Vagina (tissue), 2 donors: Measurements from ENCODE around the gene AXIN1. TPM values are rescaled to one million over a fixed set of nuclear protein-coding genes. Genes with fewer than 3 reads are reported as not detected.

Experiments used
- DNase-seq, 2 donors: peaks; one replicate each; pipeline ENCODE4 v3.0.0-alpha.2; 2017; ENCODE audit errors: extremely low spot score in 2 of 2
- H3K27ac ChIP-seq: fragments of 200-600 bp; sonication (generic); one replicate; pipeline ENCODE4 v1.5.1; 2019
- H3K27me3 ChIP-seq: fragments of 200-600 bp; sonication (generic); one replicate; pipeline ENCODE4 v1.5.1; 2019
- H3K36me3 ChIP-seq, 2 donors: fragments of 200-600 bp; sonication (generic); one replicate each; pipeline ENCODE4 v1.5.1; 2017 to 2019
- H3K4me1 ChIP-seq: fragments of 200-600 bp; sonication (generic); one replicate; pipeline ENCODE4 v1.5.1; 2019
- H3K4me3 ChIP-seq, 2 donors: fragments of 200-600 bp; sonication (generic); 1 replicate in 1 of 2; 2 replicates in 1 of 2; pipeline ENCODE4 v1.5.1; 2016 to 2019
- H3K9me3 ChIP-seq: fragments of 200-600 bp; sonication (generic); one replicate; pipeline ENCODE4 v1.5.1; 2019
- CTCF ChIP-seq, 3 experiments: fragments of 450-650 bp in 2 of 3; fragments of 200-600 bp in 1 of 3; sonication (generic) in 1 of 3; IDR thresholded peaks; one replicate each; pipeline ENCODE4 v1.5.1; 2017 to 2019; ENCODE audit warnings: antibody characterized with exemption in 3 of 3, mild to moderate bottlenecking in 2 of 3, moderate library complexity in 2 of 3
- POLR2A ChIP-seq, 2 donors: fragments of 450-650 bp; IDR thresholded peaks; one replicate each; pipeline ENCODE4 v1.6.1; 2017; ENCODE audit warnings: antibody characterized with exemption in 2 of 2, mild to moderate bottlenecking in 2 of 2, moderate library complexity in 2 of 2
- POLR2AphosphoS5 ChIP-seq, 2 donors: sonication (generic); formaldehyde crosslinking; IDR thresholded peaks; one replicate each; pipeline ENCODE4 v1.9.0; 2017; ENCODE audit warnings: antibody characterized with exemption in 2 of 2, mild to moderate bottlenecking in 2 of 2, low read depth in 1 of 2; ENCODE audit not compliant: insufficient read depth in 1 of 2
- intact Hi-C: fragments of 100-400 bp; cut with DNase I; formaldehyde crosslinking; loops from one replicate; pipeline ENCODE4 v1.15.1; 2023
- total RNA-seq: library from RNA; depleted of rRNA; stranded (reverse); fragments of >200 nt; gene quantifications from one replicate; pipeline ENCODE4 v1.2.3, GENCODE V29; 2016

Gene AXIN1
- total RNA-seq, 1 donor from 2014 or later = 16.9 TPM

- Histone ChIP-seq H3K4me1 (peaks cover 9% of the 10 kb centered on the region), H3K9me3 (no peaks in the 10 kb centered on the region), H3K27me3 (no peaks in the 10 kb centered on the region), H3K4me3 (no peak overlapping the region), H3K27ac (no peak overlapping the region), H3K36me3 (peaks cover 0 to 40% of the 10 kb centered on the region in 2 donors)
- DNase-seq = no peak
- intact Hi-C loops = no loop called here
- no peak for TF ChIP-seq POLR2A (IDR thresholded peaks at IDR 0.05)
- TF ChIP-seq CTCF (IDR thresholded peaks at IDR 0.05) = no peak
- no peak for TF ChIP-seq POLR2AphosphoS5 (IDR thresholded peaks at IDR 0.05; ENCODE audit: insufficient read depth in 1 of 2, low read depth in 1 of 2)
Measured at GRCh38 chr16:309476-309875, 43.0 kb downstream of the AXIN1 start.

- peaks cover 0 to 27% of the 10 kb centered on the region in 2 donors for H3K36me3 ChIP-seq
- intact Hi-C loops = no loop called here
- no peaks in the 10 kb centered on the region for H3K27me3 ChIP-seq
- H3K4me1 ChIP-seq = peaks cover 9% of the 10 kb centered on the region
- no peaks in the 10 kb centered on the region for H3K9me3 ChIP-seq
- no peak overlapping the region for H3K4me3 ChIP-seq
- no peak overlapping the region for H3K27ac ChIP-seq
- TF ChIP-seq CTCF (IDR thresholded peaks at IDR 0.05) (no peak), POLR2A (IDR thresholded peaks at IDR 0.05) (no peak), POLR2AphosphoS5 (IDR thresholded peaks at IDR 0.05; ENCODE audit: insufficient read depth in 1 of 2, low read depth in 1 of 2) (no peak)
- DNase-seq = no peak
Measured at GRCh38 chr16:307691-308312, 44.7 kb downstream of the AXIN1 start.

- Histone ChIP-seq H3K4me1 (peaks cover 9% of the 10 kb centered on the region), H3K4me3 (no peak overlapping the region), H3K9me3 (no peaks in the 10 kb centered on the region), H3K27ac (no peak overlapping the region), H3K27me3 (no peaks in the 10 kb centered on the region), H3K36me3 (peaks cover 0 to 20% of the 10 kb centered on the region in 2 donors)
- no peak for DNase-seq
- intact Hi-C loops = no loop called here
- TF ChIP-seq POLR2A (IDR thresholded peaks at IDR 0.05) (no peak), POLR2AphosphoS5 (IDR thresholded peaks at IDR 0.05; ENCODE audit: insufficient read depth in 1 of 2, low read depth in 1 of 2) (no peak), CTCF (IDR thresholded peaks at IDR 0.05) (no peak)
Measured at GRCh38 chr16:306911-307370, 45.6 kb downstream of the AXIN1 start.

- Histone ChIP-seq H3K9me3 (no peaks in the 10 kb centered on the region), H3K27ac (no peak overlapping the region), H3K36me3 (peaks cover 0 to 17% of the 10 kb centered on the region in 2 donors), H3K4me1 (peaks cover 9% of the 10 kb centered on the region), H3K27me3 (no peaks in the 10 kb centered on the region), H3K4me3 (no peak overlapping the region)
- DNase-seq = no peak
- TF ChIP-seq CTCF (IDR thresholded peaks at IDR 0.05) (no peak), POLR2AphosphoS5 (IDR thresholded peaks at IDR 0.05; ENCODE audit: insufficient read depth in 1 of 2, low read depth in 1 of 2) (no peak), POLR2A (IDR thresholded peaks at IDR 0.05) (no peak)
- intact Hi-C loops = no loop called here
Measured at GRCh38 chr16:305916-306626, 46.5 kb downstream of the AXIN1 start.
